GM12878 (cell line): ENCODE results near the gene MMP11. TPM values are rescaled to one million over a fixed set of nuclear protein-coding genes. Genes with fewer than 3 reads are reported as not detected.
A peak's percentile ranks its signal among the peaks of the same experiment; 100 is the strongest.

ENCODE experiments used
- CEBPB ChIP-seq, 2 experiments: fragments of 150-350 bp in 1 of 2; IDR thresholded peaks; 2 replicates each; pipeline ENCODE4 v1.6.1; 2012 to 2014; ENCODE audit warnings: low read depth in 2 of 2, low read length in 2 of 2, borderline replicate concordance in 1 of 2, inconsistent platforms in 1 of 2
- E4F1 ChIP-seq: fragments of 450-650 bp; IDR thresholded peaks from 2 replicates; pipeline ENCODE4 v1.6.1; 2018; ENCODE audit warnings: borderline replicate concordance, mild to moderate bottlenecking; ENCODE audit not compliant: partially characterized antibody
- IKZF1 ChIP-seq: fragments of 450-650 bp; conservative IDR thresholded peaks from 2 replicates; pipeline ENCODE4 v1.6.1; 2017; ENCODE audit warnings: antibody characterized with exemption, mild to moderate bottlenecking
- IRF3 ChIP-seq: fragments of 450-650 bp; IDR thresholded peaks from 2 replicates; pipeline ENCODE4 v1.6.1; 2014; ENCODE audit warnings: mild to moderate bottlenecking
- MAX ChIP-seq: IDR thresholded peaks from 2 replicates; pipeline ENCODE4 v1.6.1; 2012; ENCODE audit warnings: low read depth, low read length, improper control_type of control experiment
- NR2C2 ChIP-seq: IDR thresholded peaks from 2 replicates; pipeline ENCODE4 v1.6.1; 2011; ENCODE audit warnings: borderline replicate concordance, low read depth; ENCODE audit not compliant: control insufficient read depth, insufficient read length
- RAD21 ChIP-seq: IDR thresholded peaks from 2 replicates; pipeline ENCODE4 v1.6.1; 2011; ENCODE audit warnings: mild to moderate bottlenecking, low read depth, low read length, moderate library complexity; ENCODE audit not compliant: insufficient read depth
- RB1 ChIP-seq: fragments of 450-650 bp; formaldehyde crosslinking; IDR thresholded peaks from 2 replicates; pipeline ENCODE4 v1.6.1; 2017; ENCODE audit warnings: mild to moderate bottlenecking, borderline replicate concordance
- RBBP5 ChIP-seq: fragments of 200-600 bp; sonication (generic); conservative IDR thresholded peaks from 2 replicates; pipeline ENCODE4 v1.6.1; 2016
- SMARCA5 ChIP-seq: fragments of 450-650 bp; IDR thresholded peaks from 2 replicates; pipeline ENCODE4 v1.6.1; 2017; ENCODE audit warnings: mild to moderate bottlenecking
- SREBF1 ChIP-seq: IDR thresholded peaks from 2 replicates; pipeline ENCODE4 v1.6.1; 2012; ENCODE audit warnings: mild to moderate bottlenecking, low read length
- WRNIP1 ChIP-seq: IDR thresholded peaks from 2 replicates; pipeline ENCODE4 v1.6.1; 2011; ENCODE audit warnings: low read depth, low read length, improper control_type of control experiment, borderline replicate concordance
- polyA plus RNA-seq, 11 experiments: library from polyadenylated mRNA; depleted of rRNA in 4 of 11; unstranded in 6 of 11; stranded (reverse) in 5 of 11; fragments of >200 nt; fragmentation: Nextera tagmentation in 4 of 11; fragmentation: Illumina TruSeq in 1 of 11; extraction: Ambion mirVana in 4 of 11; extraction: Trizol in 1 of 11; gene quantifications; 1 replicate in 1 of 11; 2 replicates in 10 of 11; pipeline versions ENCODE4 v1.2.1 to v1.2.3, GENCODE V29; 2011 to 2016; ENCODE audit warnings: inconsistent platforms in 2 of 11, missing spikeins in 2 of 11, low read depth in 1 of 11
- total RNA-seq, 4 experiments: library from RNA; depleted of rRNA in 3 of 4; stranded (reverse); fragments of >200 nt in 3 of 4; fragmentation: Illumina TruSeq in 1 of 4; extraction: Trizol in 1 of 4; gene quantifications; 2 replicates each; pipeline versions ENCODE4 v1.2.1 to v1.2.3, GENCODE V29; 2013 to 2021

Gene MMP11
- total and polyA plus RNA-seq, 10 of the 15 experiments (the other 5 are each of a cell fraction or from before 2014, with no cell fraction given): 0.03 to 1.1 (median 0.31) TPM; not detected in 2

GRCh38 chr22:23750714-23751440, 21.8 kb upstream of the MMP11 start, which contains the start of gene ZNF70 (continued):
- no peak for TF ChIP-seq E4F1
- TF ChIP-seq MAX: peak; percentile 17; the same call in 1 of the 2 replicates
- TF ChIP-seq RB1: no peak
- no peak for TF ChIP-seq RBBP5
- TF ChIP-seq IRF3: no peak
- TF ChIP-seq RAD21: peak; percentile 18; the same call in 1 of the 2 replicates
- 0 out of 2 replicates have a peak, but pooled peaks have one; percentile 10 for TF ChIP-seq SMARCA5
- no peak for TF ChIP-seq SREBF1
- peak; percentile 67 for TF ChIP-seq IKZF1
- no peak for TF ChIP-seq CEBPB (IDR thresholded peaks at IDR 0.05; ENCODE audit: borderline replicate concordance in 1 of 2, low read depth in 2 of 2, low read length in 2 of 2)
- no peak for TF ChIP-seq NR2C2
- TF ChIP-seq WRNIP1: no peak
